GM23338 (cell line): ENCODE results near the gene USP35. TPM values are rescaled to one million over a fixed set of nuclear protein-coding genes. Genes with fewer than 3 reads are reported as not detected.

Source experiments
- ATAC-seq: fragments of 200-7000 bp; cut with Tn5 transposase; 3 replicates; pipeline ENCODE4 v1.9.1; 2020
- DNase-seq: peaks from one replicate; pipeline ENCODE4 v3.0.0-alpha.2; 2015; ENCODE audit warnings: low spot score
- H2AFZ ChIP-seq: fragments of 200-600 bp; sonication (generic); 2 replicates; pipeline ENCODE4 v1.8.0; 2016; ENCODE audit warnings: antibody characterized with exemption, mild to moderate bottlenecking, moderate library complexity
- H3F3A ChIP-seq: fragments of 200-600 bp; sonication (generic); replicated peaks from 2 replicates; pipeline ENCODE4 v1.8.0; 2017; ENCODE audit warnings: antibody characterized with exemption, mixed run types, low read depth
- H3K27ac ChIP-seq: fragments of 200-600 bp; sonication (generic); 2 replicates; pipeline ENCODE4 v1.6.1; 2016; ENCODE audit warnings: low read depth
- H3K27me3 ChIP-seq: fragments of 200-600 bp; sonication (generic); 2 replicates; pipeline ENCODE4 v1.8.0; 2016; ENCODE audit warnings: mild to moderate bottlenecking, mixed run types, moderate library complexity; ENCODE audit not compliant: insufficient read depth
- H3K36me3 ChIP-seq: fragments of 200-600 bp; sonication (generic); 2 replicates; pipeline ENCODE4 v1.8.0; 2016; ENCODE audit warnings: mild to moderate bottlenecking; ENCODE audit not compliant: insufficient read depth
- H3K4me1 ChIP-seq: fragments of 200-600 bp; sonication (generic); 2 replicates; pipeline ENCODE4 v1.8.0; 2016; ENCODE audit warnings: mild to moderate bottlenecking, moderate library complexity; ENCODE audit not compliant: insufficient read depth
- H3K4me2 ChIP-seq: fragments of 200-600 bp; sonication (generic); 2 replicates; pipeline ENCODE4 v1.7.1; 2017; ENCODE audit warnings: mixed run types
- H3K4me3 ChIP-seq: fragments of 200-600 bp; sonication (generic); 2 replicates; pipeline ENCODE4 v1.6.1; 2016; ENCODE audit warnings: mixed run types
- H3K79me2 ChIP-seq: fragments of 200-600 bp; sonication (generic); replicated peaks from 2 replicates; pipeline ENCODE4 v1.8.0; 2017; ENCODE audit warnings: mild to moderate bottlenecking; ENCODE audit not compliant: insufficient read depth
- H3K9me2 ChIP-seq: fragments of 200-600 bp; sonication (generic); 2 replicates; pipeline ENCODE4 v1.8.0; 2017; ENCODE audit not compliant: insufficient read depth
- H4K20me1 ChIP-seq: fragments of 200-600 bp; sonication (generic); replicated peaks from 2 replicates; pipeline ENCODE4 v1.8.0; 2017; ENCODE audit warnings: mild to moderate bottlenecking; ENCODE audit not compliant: insufficient read depth
- H3K27ac Mint-ChIP-seq: 2 replicates; pipeline ENCODE4 v1.8.0; 2020; ENCODE audit warnings: inconsistent platforms, mild to moderate bottlenecking, moderate library complexity, mixed read lengths
- H3K27me3 Mint-ChIP-seq: 3 replicates; pipeline ENCODE4 v1.8.0; 2022; ENCODE audit warnings: low read depth, mild to moderate bottlenecking, moderate library complexity, mixed read lengths, inconsistent platforms; ENCODE audit not compliant: insufficient read depth, poor library complexity
- H3K36me3 Mint-ChIP-seq: 3 replicates; pipeline ENCODE4 v1.8.0; 2021; ENCODE audit warnings: low read depth, mild to moderate bottlenecking, inconsistent platforms, moderate library complexity, mixed read lengths
- H3K4me1 Mint-ChIP-seq: 3 replicates; pipeline ENCODE4 v1.8.0; 2020; ENCODE audit warnings: mild to moderate bottlenecking, inconsistent platforms, mixed read lengths
- H3K4me3 Mint-ChIP-seq: 3 replicates; pipeline ENCODE4 v1.8.0; 2021; ENCODE audit warnings: moderate library complexity, mild to moderate bottlenecking, inconsistent platforms, mixed read lengths
- H3K9me3 Mint-ChIP-seq: 3 replicates; pipeline ENCODE4 v1.8.0; 2020; ENCODE audit warnings: moderate library complexity, mild to moderate bottlenecking, inconsistent platforms, mixed read lengths
- CREB1 ChIP-seq: fragments of 250-450 bp; sonication (Bioruptor Pico); IDR thresholded peaks from 2 replicates; pipeline ENCODE4 v1.5.0; 2020; ENCODE audit warnings: low read depth, mild to moderate bottlenecking, moderate library complexity
- CTCF ChIP-seq, 2 experiments: fragments of 200-600 bp in 1 of 2; sonication (generic) in 1 of 2; conservative IDR thresholded peaks; 2 replicates each; pipeline versions ENCODE4 v1.5.1 to v1.6.1; 2016 to 2017; ENCODE audit warnings: antibody characterized with exemption in 2 of 2, low read depth in 2 of 2, mild to moderate bottlenecking in 2 of 2, moderate library complexity in 1 of 2
- ETS1 ChIP-seq: IDR thresholded peaks from 2 replicates; pipeline ENCODE4 v1.6.1; 2016; ENCODE audit warnings: antibody characterized with exemption
- EZH2 ChIP-seq: fragments of 200-600 bp; sonication (generic); IDR thresholded peaks from one replicate; pipeline ENCODE4 v1.8.0; 2017; ENCODE audit warnings: antibody characterized with exemption, mild to moderate bottlenecking, low read depth; ENCODE audit not compliant: unreplicated experiment
- NANOG ChIP-seq: IDR thresholded peaks from 2 replicates; pipeline ENCODE4 v1.6.1; 2016; ENCODE audit warnings: antibody characterized with exemption, borderline replicate concordance
- POLR2AphosphoS5 ChIP-seq: IDR thresholded peaks from 2 replicates; pipeline ENCODE4 v1.6.1; 2016; ENCODE audit warnings: antibody characterized with exemption, low read depth
- ZNF114 ChIP-seq: fragments of 250-450 bp; sonication (Bioruptor Pico); IDR thresholded peaks from 2 replicates; pipeline ENCODE4 v1.5.0; 2020; ENCODE audit warnings: mild to moderate bottlenecking, moderate library complexity
- ZNF331 ChIP-seq: fragments of 250-450 bp; sonication (Bioruptor Pico); IDR thresholded peaks from 2 replicates; pipeline ENCODE4 v1.5.0; 2020; ENCODE audit warnings: low read depth, mild to moderate bottlenecking, moderate library complexity
- ZNF462 ChIP-seq: fragments of 250-450 bp; sonication (Bioruptor Pico); IDR thresholded peaks from 2 replicates; pipeline ENCODE4 v1.5.0; 2020; ENCODE audit warnings: mild to moderate bottlenecking, moderate library complexity
- polyA plus RNA-seq: library from polyadenylated mRNA; unstranded; fragments of >200 nt; fragmentation: Nextera tagmentation; extraction: Ambion mirVana; gene quantifications from 2 replicates; pipeline ENCODE4 v1.2.1, GENCODE V29; 2016
- total RNA-seq: library from RNA; depleted of rRNA; stranded (reverse); fragments of >200 nt; shearing (Covaris generic); gene quantifications from 2 replicates; pipeline ENCODE4 v1.2.3, GENCODE V29; 2014

The USP35 gene
- total and polyA plus RNA-seq, 2 experiments from 2014 or later = 2.5 to 10.7 TPM

- TF ChIP-seq ZNF462 (CRISPR knock-in tag) (no peak), ETS1 (no peak), EZH2 (no peak), NANOG (no peak), ZNF114 (no peak), POLR2AphosphoS5 (no peak), CREB1 (CRISPR knock-in tag) (no peak), ZNF331 (CRISPR knock-in tag) (no peak)
Observed at GRCh38 chr11:78176605-78177141, 12.0 kb upstream of the USP35 start (continued).

- H3K4me2 ChIP-seq = no peak overlapping the region
- H2AFZ ChIP-seq = no peak overlapping the region
- H3F3A ChIP-seq = no peaks in the 10 kb centered on the region
- DNase-seq (no peak), ATAC-seq (no peak)
- Mint-ChIP-seq H3K27ac (no peak overlapping the region), H3K27me3 (peaks cover 4% of the 10 kb centered on the region), H3K36me3 (peaks cover 7% of the 10 kb centered on the region; the same call in 1 of the 3 replicates), H3K4me3 (no peak overlapping the region), H3K9me3 (no peaks in the 10 kb centered on the region; the same call in 2 of the 3 replicates), H3K4me1 (peaks cover 5% of the 10 kb centered on the region; the same call in 2 of the 3 replicates)
- H4K20me1 ChIP-seq = no peaks in the 10 kb centered on the region
- H3K36me3 ChIP-seq = no peaks in the 10 kb centered on the region
- H3K27ac ChIP-seq = no peak overlapping the region
- H3K4me1 ChIP-seq = no peaks in the 10 kb centered on the region
- no peak overlapping the region for H3K4me3 ChIP-seq
- H3K79me2 ChIP-seq = no peaks in the 10 kb centered on the region
- H3K27me3 ChIP-seq = no peaks in the 10 kb centered on the region
- no peaks in the 10 kb centered on the region for H3K9me2 ChIP-seq
- TF ChIP-seq CTCF (conservative IDR thresholded peaks at IDR 0.05; ENCODE audit: low read depth in 2 of 2) = no peak
- TF ChIP-seq ZNF114 = no peak
Observed at GRCh38 chr11:78177216-78177615, 11.5 kb upstream of the USP35 start.
